A673 (cell line): ENCODE measurements around the gene MRPS5.

Experiments
- EZH2 ChIP-seq: fragments of 200-600 bp; sonication (generic); IDR thresholded peaks from 2 replicates; pipeline ENCODE4 v1.6.1; 2017; ENCODE audit warnings: borderline replicate concordance, low read depth, mild to moderate bottlenecking, mixed read lengths, antibody characterized with exemption, low read length; ENCODE audit not compliant: poor library complexity, severe bottlenecking
- TF ChIP-seq, protein P1 (sequence below): fragments of 300-800, 200-600 bp; sonication (generic); conservative IDR thresholded peaks from 2 replicates; pipeline ENCODE4 v1.5.1; 2017; ENCODE audit warnings: low read depth, mild to moderate bottlenecking, antibody characterized with exemption, low read length, moderate library complexity, mixed read lengths

DNA sequence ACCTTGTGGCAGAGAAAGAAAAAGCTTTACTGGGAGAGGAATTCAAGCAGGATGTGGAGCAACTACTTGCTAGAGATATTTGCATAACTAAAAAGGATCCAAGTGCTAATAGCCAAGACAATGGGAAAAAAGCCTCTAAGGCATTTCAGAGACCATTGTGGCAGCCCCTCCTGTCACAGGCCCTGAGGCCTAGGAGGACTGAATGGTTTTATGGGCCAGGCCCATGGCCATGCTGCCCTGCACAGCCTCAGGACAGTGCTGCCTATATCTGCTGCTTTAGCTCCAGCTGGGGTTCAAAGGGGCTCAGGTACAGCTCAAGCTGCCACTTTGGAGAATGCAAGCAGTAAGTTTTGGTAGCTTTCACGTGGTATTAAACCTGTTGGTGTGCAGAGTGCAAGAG lies 17.1 kb upstream of the MRPS5 start:
- TF ChIP-seq, protein P1, sequence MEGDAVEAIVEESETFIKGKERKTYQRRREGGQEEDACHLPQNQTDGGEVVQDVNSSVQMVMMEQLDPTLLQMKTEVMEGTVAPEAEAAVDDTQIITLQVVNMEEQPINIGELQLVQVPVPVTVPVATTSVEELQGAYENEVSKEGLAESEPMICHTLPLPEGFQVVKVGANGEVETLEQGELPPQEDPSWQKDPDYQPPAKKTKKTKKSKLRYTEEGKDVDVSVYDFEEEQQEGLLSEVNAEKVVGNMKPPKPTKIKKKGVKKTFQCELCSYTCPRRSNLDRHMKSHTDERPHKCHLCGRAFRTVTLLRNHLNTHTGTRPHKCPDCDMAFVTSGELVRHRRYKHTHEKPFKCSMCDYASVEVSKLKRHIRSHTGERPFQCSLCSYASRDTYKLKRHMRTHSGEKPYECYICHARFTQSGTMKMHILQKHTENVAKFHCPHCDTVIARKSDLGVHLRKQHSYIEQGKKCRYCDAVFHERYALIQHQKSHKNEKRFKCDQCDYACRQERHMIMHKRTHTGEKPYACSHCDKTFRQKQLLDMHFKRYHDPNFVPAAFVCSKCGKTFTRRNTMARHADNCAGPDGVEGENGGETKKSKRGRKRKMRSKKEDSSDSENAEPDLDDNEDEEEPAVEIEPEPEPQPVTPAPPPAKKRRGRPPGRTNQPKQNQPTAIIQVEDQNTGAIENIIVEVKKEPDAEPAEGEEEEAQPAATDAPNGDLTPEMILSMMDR = no peak
- no peak for TF ChIP-seq EZH2
